K562 (cell line): Measurements from ENCODE around the gene RFC5. TPM values are rescaled to one million over a fixed set of nuclear protein-coding genes. Genes with fewer than 3 reads are reported as not detected.

ENCODE experiments used
- ARHGAP35 ChIP-seq: fragments of 450-650 bp; IDR thresholded peaks from 2 replicates; pipeline ENCODE4 v1.6.1; 2018; ENCODE audit not compliant: partially characterized antibody
- CUX1 ChIP-seq: fragments of 200-800 bp; sonication (Bioruptor generic); IDR thresholded peaks from 2 replicates; pipeline ENCODE4 v1.6.1; 2016; ENCODE audit warnings: missing genetic modification characterization, missing compliant biosample characterization
- EP400 ChIP-seq: fragments of 450-650 bp; IDR thresholded peaks from 2 replicates; pipeline ENCODE4 v1.6.1; 2017; ENCODE audit warnings: antibody characterized with exemption, mild to moderate bottlenecking, moderate library complexity
- ETV5 ChIP-seq: sonication (generic); formaldehyde crosslinking; IDR thresholded peaks from 2 replicates; pipeline ENCODE4 v1.4.0; 2020; ENCODE audit warnings: low read depth, mild to moderate bottlenecking, missing genetic modification reagents
- ETV6 ChIP-seq, 3 experiments: fragments of 150-350 bp in 1 of 3; sonication (generic) in 1 of 3; formaldehyde crosslinking in 1 of 3; IDR thresholded peaks; 2 replicates each; pipeline versions ENCODE4 v1.6.1 to v1.8.0; 2014 to 2022; ENCODE audit warnings: borderline replicate concordance in 2 of 3, low read depth in 2 of 3, antibody characterized with exemption in 1 of 3, low read length in 1 of 3, mild to moderate bottlenecking in 1 of 3, missing genetic modification reagents in 1 of 3
- FOXA3 ChIP-seq, 2 experiments: fragments of 450-650 bp in 1 of 2; sonication (generic) in 1 of 2; formaldehyde crosslinking; IDR thresholded peaks in 1 of 2; conservative IDR thresholded peaks in 1 of 2; 2 replicates each; pipeline versions ENCODE4 v1.4.0 to v1.8.0; 2020 to 2022; ENCODE audit warnings: mild to moderate bottlenecking in 2 of 2, missing genetic modification reagents in 1 of 2
- GTF2F1 ChIP-seq: IDR thresholded peaks from 2 replicates; pipeline ENCODE4 v1.6.1; 2011; ENCODE audit warnings: low read depth, low read length, improper control_type of control experiment
- IRF2 ChIP-seq: sonication (generic); formaldehyde crosslinking; IDR thresholded peaks from 2 replicates; pipeline ENCODE4 v1.8.1; 2022; ENCODE audit warnings: mild to moderate bottlenecking, missing genetic modification reagents
- KAT8 ChIP-seq: fragments of 450-650 bp; IDR thresholded peaks from 2 replicates; pipeline ENCODE4 v1.6.1; 2016; ENCODE audit warnings: low read depth, mild to moderate bottlenecking
- L3MBTL2 ChIP-seq: fragments of 450-650 bp; IDR thresholded peaks from 2 replicates; pipeline ENCODE4 v1.6.1; 2016; ENCODE audit warnings: mild to moderate bottlenecking, moderate library complexity
- PCBP1 ChIP-seq: fragments of 200-400 bp; formaldehyde crosslinking; IDR thresholded peaks from 2 replicates; pipeline ENCODE4 v1.6.1; 2018; ENCODE audit warnings: mild to moderate bottlenecking, low read depth, low read length; ENCODE audit not compliant: poor library complexity, severe bottlenecking
- SMARCC2 ChIP-seq: fragments of 450-650 bp; IDR thresholded peaks from 2 replicates; pipeline ENCODE4 v1.6.1; 2017; ENCODE audit warnings: antibody characterized with exemption, moderate library complexity, mild to moderate bottlenecking, low read depth
- XRCC3 ChIP-seq: fragments of 450-650 bp; IDR thresholded peaks from 2 replicates; pipeline ENCODE4 v1.6.1; 2017; ENCODE audit warnings: mild to moderate bottlenecking, moderate library complexity
- ZNF212 ChIP-seq: fragments of 450-650 bp; formaldehyde crosslinking; IDR thresholded peaks from 2 replicates; pipeline ENCODE4 v1.4.0; 2020; ENCODE audit warnings: mild to moderate bottlenecking
- ZNF347 ChIP-seq: fragments of 450-650 bp; formaldehyde crosslinking; IDR thresholded peaks from 2 replicates; pipeline ENCODE4 v1.4.0; 2020; ENCODE audit warnings: low read depth, mild to moderate bottlenecking, moderate library complexity
- ZNF354B ChIP-seq: fragments of 250-450 bp; sonication (Bioruptor Pico); IDR thresholded peaks from 2 replicates; pipeline ENCODE4 v1.4.0; 2020
- ZNF707 ChIP-seq: fragments of 250-450 bp; sonication (Bioruptor Pico); conservative IDR thresholded peaks from 2 replicates; pipeline ENCODE4 v1.8.0; 2022; ENCODE audit warnings: inconsistent platforms, mild to moderate bottlenecking, moderate library complexity
- polyA plus RNA-seq, 8 experiments: library from polyadenylated mRNA; depleted of rRNA in 4 of 8; stranded (reverse) in 5 of 8; unstranded in 3 of 8; fragments of >200 nt; fragmentation: Nextera tagmentation in 2 of 8; fragmentation: Illumina TruSeq in 1 of 8; extraction: Ambion mirVana in 2 of 8; extraction: Trizol in 1 of 8; gene quantifications; 2 replicates each; pipeline versions ENCODE4 v1.2.1 to v1.2.3, GENCODE V29; 2011 to 2014; ENCODE audit warnings: inconsistent platforms in 1 of 8, missing spikeins in 1 of 8
- total RNA-seq, 7 experiments: library from RNA; depleted of rRNA in 6 of 7; stranded (reverse); fragments of >200 nt in 6 of 7; fragmentation: Illumina TruSeq in 2 of 7; extraction: Trizol in 2 of 7; gene quantifications; 2 replicates each; pipeline versions ENCODE4 v1.2.1 to v1.2.3, GENCODE V29; 2011 to 2021; ENCODE audit warnings: low replicate concordance in 1 of 7
- TF ChIP-seq, protein P1 (sequence below): fragments of 200-800 bp; sonication (Bioruptor generic); IDR thresholded peaks from 2 replicates; pipeline ENCODE4 v1.6.1; 2017; ENCODE audit warnings: missing genetic modification characterization, missing compliant biosample characterization
- TF ChIP-seq, protein P2 (sequence below): fragments of 450-650 bp; IDR thresholded peaks from 2 replicates; pipeline ENCODE4 v1.7.0; 2016; ENCODE audit warnings: borderline replicate concordance

RFC5 gene
- total and polyA plus RNA-seq, 9 of the 15 experiments (the other 6 are each of a cell fraction or from before 2014, with no cell fraction given), result 61.8 to 189 (median 92.9) TPM

- TF ChIP-seq ZNF354B, result no peak
- TF ChIP-seq PCBP1, result peak; percentile 35
- TF ChIP-seq XRCC3, result no peak
- no peak for TF ChIP-seq ZNF212
- TF ChIP-seq ZNF347, result no peak
- no peak for TF ChIP-seq ETV6 (IDR thresholded peaks at IDR 0.05; ENCODE audit: borderline replicate concordance in 1 of 2, low read depth in 2 of 2, low read length in 1 of 2)
- TF ChIP-seq ETV6 (CRISPR knock-in tag; IDR thresholded peaks at IDR 0.05; ENCODE audit: borderline replicate concordance), result no peak
- TF ChIP-seq ARHGAP35, result peak; percentile 96
- TF ChIP-seq ETV5 (CRISPR knock-in tag), result peak; percentile 47
- TF ChIP-seq ZNF707 (CRISPR knock-in tag), result no peak
- peak; percentile 76; the same call in 1 of the 2 replicates for TF ChIP-seq GTF2F1
- peak; percentile 89 for TF ChIP-seq L3MBTL2
- no peak for TF ChIP-seq CUX1 (CRISPR knock-in tag)
- no peak for TF ChIP-seq FOXA3 (CRISPR knock-in tag; conservative IDR thresholded peaks at IDR 0.05 in 1 of 2, IDR thresholded peaks at IDR 0.05 in 1 of 2)
- no peak for TF ChIP-seq SMARCC2
- peak; percentile 79 for TF ChIP-seq EP400
- TF ChIP-seq, protein P1, sequence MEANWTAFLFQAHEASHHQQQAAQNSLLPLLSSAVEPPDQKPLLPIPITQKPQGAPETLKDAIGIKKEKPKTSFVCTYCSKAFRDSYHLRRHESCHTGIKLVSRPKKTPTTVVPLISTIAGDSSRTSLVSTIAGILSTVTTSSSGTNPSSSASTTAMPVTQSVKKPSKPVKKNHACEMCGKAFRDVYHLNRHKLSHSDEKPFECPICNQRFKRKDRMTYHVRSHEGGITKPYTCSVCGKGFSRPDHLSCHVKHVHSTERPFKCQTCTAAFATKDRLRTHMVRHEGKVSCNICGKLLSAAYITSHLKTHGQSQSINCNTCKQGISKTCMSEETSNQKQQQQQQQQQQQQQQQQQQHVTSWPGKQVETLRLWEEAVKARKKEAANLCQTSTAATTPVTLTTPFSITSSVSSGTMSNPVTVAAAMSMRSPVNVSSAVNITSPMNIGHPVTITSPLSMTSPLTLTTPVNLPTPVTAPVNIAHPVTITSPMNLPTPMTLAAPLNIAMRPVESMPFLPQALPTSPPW (CRISPR knock-in tag), result no peak; the same call in 1 of the 2 replicates
- TF ChIP-seq KAT8, result no peak
- TF ChIP-seq IRF2 (CRISPR knock-in tag), result no peak
- TF ChIP-seq, protein P2, sequence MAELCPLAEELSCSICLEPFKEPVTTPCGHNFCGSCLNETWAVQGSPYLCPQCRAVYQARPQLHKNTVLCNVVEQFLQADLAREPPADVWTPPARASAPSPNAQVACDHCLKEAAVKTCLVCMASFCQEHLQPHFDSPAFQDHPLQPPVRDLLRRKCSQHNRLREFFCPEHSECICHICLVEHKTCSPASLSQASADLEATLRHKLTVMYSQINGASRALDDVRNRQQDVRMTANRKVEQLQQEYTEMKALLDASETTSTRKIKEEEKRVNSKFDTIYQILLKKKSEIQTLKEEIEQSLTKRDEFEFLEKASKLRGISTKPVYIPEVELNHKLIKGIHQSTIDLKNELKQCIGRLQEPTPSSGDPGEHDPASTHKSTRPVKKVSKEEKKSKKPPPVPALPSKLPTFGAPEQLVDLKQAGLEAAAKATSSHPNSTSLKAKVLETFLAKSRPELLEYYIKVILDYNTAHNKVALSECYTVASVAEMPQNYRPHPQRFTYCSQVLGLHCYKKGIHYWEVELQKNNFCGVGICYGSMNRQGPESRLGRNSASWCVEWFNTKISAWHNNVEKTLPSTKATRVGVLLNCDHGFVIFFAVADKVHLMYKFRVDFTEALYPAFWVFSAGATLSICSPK, result no peak
These were observed at the start of gene RFC5 (continued) for GRCh38 chr12:118016424-118017264.
